Measurements from ENCODE around the gene ARG1. TPM values are rescaled to one million over a fixed set of nuclear protein-coding genes. Genes with fewer than 3 reads are reported as not detected.

The ARG1 gene
- total RNA-seq, 1 donor from 2014 or later, result not detected

GRCh38 chr6:131574133-131574532, 1.1 kb downstream of the ARG1 start:
- Histone ChIP-seq H3K9me3 (no peaks in the 10 kb centered on the region), H3K27ac (no peak overlapping the region), H3K27me3 (no peaks in the 10 kb centered on the region), H3K36me3 (peaks cover 0 to 26% of the 10 kb centered on the region in 2 donors), H3K4me3 (no peak overlapping the region), H3K4me1 (no peaks in the 10 kb centered on the region)
- intact Hi-C loops (cut with DNase I), result no loop called here
- no peak for TF ChIP-seq CTCF (IDR thresholded peaks at IDR 0.05)
- DNase-seq (ENCODE audit: low spot score in 2 of 2), result no peak

GRCh38 chr6:131574686-131575085, 1.7 kb downstream of the ARG1 start:
- Histone ChIP-seq H3K4me1 (no peaks in the 10 kb centered on the region), H3K4me3 (no peak overlapping the region), H3K27ac (no peak overlapping the region), H3K27me3 (no peaks in the 10 kb centered on the region), H3K36me3 (peaks cover 4 to 31% of the 10 kb centered on the region in 2 donors), H3K9me3 (no peaks in the 10 kb centered on the region)
- DNase-seq (ENCODE audit: low spot score in 2 of 2), result no peak
- no peak for TF ChIP-seq CTCF (IDR thresholded peaks at IDR 0.05)
- intact Hi-C loops (cut with DNase I), result no loop called here

- TF ChIP-seq CTCF (IDR thresholded peaks at IDR 0.05), result no peak
- DNase-seq (ENCODE audit: low spot score in 2 of 2), result no peak
- Histone ChIP-seq H3K27me3 (no peaks in the 10 kb centered on the region), H3K36me3 (peaks cover 4 to 39% of the 10 kb centered on the region in 2 donors), H3K9me3 (no peaks in the 10 kb centered on the region), H3K27ac (no peak overlapping the region), H3K4me1 (no peaks in the 10 kb centered on the region), H3K4me3 (no peak overlapping the region)
- intact Hi-C loops (cut with DNase I), result no loop called here
Measured at GRCh38 chr6:131575834-131576478, 2.9 kb downstream of the ARG1 start.

- intact Hi-C loops (cut with DNase I), result no loop called here
- H3K9me3 ChIP-seq, result no peaks in the 10 kb centered on the region
- H3K27me3 ChIP-seq, result no peaks in the 10 kb centered on the region
- TF ChIP-seq CTCF (IDR thresholded peaks at IDR 0.05), result no peak
- no peaks in the 10 kb centered on the region for H3K4me1 ChIP-seq
- no peak overlapping the region for H3K4me3 ChIP-seq
- peaks cover 31 to 68% of the 10 kb centered on the region in 2 donors for H3K36me3 ChIP-seq
- no peak for DNase-seq (ENCODE audit: low spot score in 2 of 2)
- no peak overlapping the region for H3K27ac ChIP-seq
Measured at GRCh38 chr6:131581523-131581922, 8.5 kb downstream of the ARG1 start.

- TF ChIP-seq CTCF (IDR thresholded peaks at IDR 0.05), result no peak
Measured at GRCh38 chr6:131586543-131586942, 13.5 kb downstream of the ARG1 start.

GRCh38 chr6:131587909-131588308, 14.9 kb downstream of the ARG1 start:
- Histone ChIP-seq H3K4me1 (no peaks in the 10 kb centered on the region), H3K36me3 (peaks cover 67 to 90% of the 10 kb centered on the region in 2 donors), H3K27me3 (no peaks in the 10 kb centered on the region), H3K4me3 (no peak overlapping the region), H3K9me3 (no peaks in the 10 kb centered on the region), H3K27ac (no peak overlapping the region)
- no peak for TF ChIP-seq CTCF (IDR thresholded peaks at IDR 0.05)
- no peak for DNase-seq (ENCODE audit: low spot score in 2 of 2)
- intact Hi-C loops (cut with DNase I), result no loop called here

More at GRCh38 chr6:131586543-131586942, 13.5 kb downstream of the ARG1 start:
- no peak for DNase-seq (ENCODE audit: low spot score in 2 of 2)
- no peak overlapping the region for H3K4me3 ChIP-seq
- no peaks in the 10 kb centered on the region for H3K27me3 ChIP-seq
- H3K27ac ChIP-seq, result no peak overlapping the region
- H3K36me3 ChIP-seq, result peaks cover 64 to 80% of the 10 kb centered on the region in 2 donors
- H3K4me1 ChIP-seq, result no peaks in the 10 kb centered on the region
- intact Hi-C loops (cut with DNase I), result no loop called here
- H3K9me3 ChIP-seq, result no peaks in the 10 kb centered on the region
